KMS-11 (cell line): Measurements from ENCODE around the gene BFSP1.

ENCODE experiments used
- H2AFZ ChIP-seq: fragments of 200-600 bp; sonication (generic); 2 replicates; pipeline ENCODE4 v1.6.1; 2016; ENCODE audit warnings: antibody characterized with exemption, mixed run types, low read depth
- H3K27ac ChIP-seq: fragments of 200-600 bp; sonication (generic); 2 replicates; pipeline ENCODE4 v1.6.1; 2016; ENCODE audit warnings: mild to moderate bottlenecking, mixed run types
- H3K27me3 ChIP-seq: fragments of 200-600 bp; sonication (generic); 2 replicates; pipeline ENCODE4 v1.6.1; 2017; ENCODE audit warnings: mild to moderate bottlenecking, low read depth, mixed run types, moderate library complexity; ENCODE audit not compliant: insufficient read depth
- H3K36me3 ChIP-seq: fragments of 200-600 bp; sonication (generic); 2 replicates; pipeline ENCODE4 v1.6.1; 2017; ENCODE audit warnings: mild to moderate bottlenecking, mixed run types; ENCODE audit not compliant: insufficient read depth
- H3K4me1 ChIP-seq: fragments of 200-600 bp; sonication (generic); 2 replicates; pipeline ENCODE4 v1.6.1; 2016; ENCODE audit warnings: mild to moderate bottlenecking, low read depth, mixed run types; ENCODE audit not compliant: poor library complexity, severe bottlenecking
- H3K4me2 ChIP-seq: fragments of 200-600 bp; sonication (generic); 2 replicates; pipeline ENCODE4 v1.7.0; 2016; ENCODE audit warnings: mild to moderate bottlenecking, mixed run types
- H3K4me3 ChIP-seq: fragments of 200-600 bp; sonication (generic); IDR thresholded peaks from 2 replicates; pipeline ENCODE4 v1.6.1; 2017; ENCODE audit warnings: low read depth, low read length, mixed read lengths; ENCODE audit not compliant: insufficient read depth
- H3K79me2 ChIP-seq: fragments of 200-600 bp; sonication (generic); 2 replicates; pipeline ENCODE4 v1.6.1; 2016; ENCODE audit warnings: low read depth, mixed run types; ENCODE audit not compliant: insufficient read depth
- H3K9ac ChIP-seq: fragments of 200-600 bp; sonication (generic); 2 replicates; pipeline ENCODE4 v1.6.1; 2016; ENCODE audit warnings: mild to moderate bottlenecking, mixed run types
- H4K20me1 ChIP-seq: fragments of 200-600 bp; sonication (generic); 2 replicates; pipeline ENCODE4 v1.6.1; 2016; ENCODE audit warnings: mild to moderate bottlenecking, mixed run types; ENCODE audit not compliant: insufficient read depth
- CTCF ChIP-seq: fragments of 200-600 bp; sonication (generic); conservative IDR thresholded peaks from 2 replicates; pipeline ENCODE4 v1.6.1; 2017; ENCODE audit warnings: low read depth, mild to moderate bottlenecking, antibody characterized with exemption, low read length, moderate library complexity, mixed read lengths

The BFSP1 gene

GRCh38 chr20:17463711-17464110 lies 67.5 kb downstream of the BFSP1 start:
- TF ChIP-seq CTCF: no peak
- Histone ChIP-seq H3K4me3 (no peak overlapping the region), H3K4me1 (peaks cover 7% of the 10 kb centered on the region), H3K79me2 (no peaks in the 10 kb centered on the region), H2AFZ (no peak overlapping the region), H3K9ac (no peak overlapping the region), H3K36me3 (no peaks in the 10 kb centered on the region), H4K20me1 (no peaks in the 10 kb centered on the region), H3K4me2 (no peak overlapping the region), H3K27ac (no peak overlapping the region), H3K27me3 (no peaks in the 10 kb centered on the region)

- Histone ChIP-seq H2AFZ (no peak overlapping the region), H3K9ac (no peak overlapping the region), H3K36me3 (no peaks in the 10 kb centered on the region), H3K4me1 (peaks cover 7% of the 10 kb centered on the region), H3K4me2 (no peak overlapping the region), H3K4me3 (no peak overlapping the region), H3K27ac (no peak overlapping the region), H3K79me2 (no peaks in the 10 kb centered on the region), H3K27me3 (no peaks in the 10 kb centered on the region), H4K20me1 (no peaks in the 10 kb centered on the region)
- TF ChIP-seq CTCF: no peak
Measured at GRCh38 chr20:17461941-17462340, 69.2 kb downstream of the BFSP1 start.

GRCh38 chr20:17460119-17460518 lies 71.1 kb downstream of the BFSP1 start:
- H3K79me2 ChIP-seq: no peaks in the 10 kb centered on the region
- no peak overlapping the region for H3K4me2 ChIP-seq
- no peaks in the 10 kb centered on the region for H3K36me3 ChIP-seq
- no peak overlapping the region; the same call in 1 of the 2 replicates for H2AFZ ChIP-seq
- no peaks in the 10 kb centered on the region for H4K20me1 ChIP-seq
- no peak overlapping the region for H3K27ac ChIP-seq
- H3K27me3 ChIP-seq: no peaks in the 10 kb centered on the region
- H3K4me3 ChIP-seq: no peak overlapping the region
- no peak overlapping the region for H3K9ac ChIP-seq
- TF ChIP-seq CTCF: no peak
- H3K4me1 ChIP-seq: peaks cover 7% of the 10 kb centered on the region

GRCh38 chr20:17457588-17458190 lies 73.5 kb downstream of the BFSP1 start:
- Histone ChIP-seq H4K20me1 (no peaks in the 10 kb centered on the region), H3K9ac (no peak overlapping the region), H3K4me1 (peaks cover 7% of the 10 kb centered on the region), H2AFZ (no peak overlapping the region), H3K27me3 (no peaks in the 10 kb centered on the region), H3K4me2 (no peak overlapping the region), H3K27ac (no peak overlapping the region), H3K36me3 (no peaks in the 10 kb centered on the region), H3K4me3 (no peak overlapping the region), H3K79me2 (no peaks in the 10 kb centered on the region)
- no peak for TF ChIP-seq CTCF
